Ascending aorta (tissue), 2 donors: ENCODE measurements around the gene SUPT6H. TPM values are rescaled to one million over a fixed set of nuclear protein-coding genes. Genes with fewer than 3 reads are reported as not detected.
"Not testable (repeated sequence)": the region's sequence is repeated elsewhere in the genome, so short reads cannot be mapped to it uniquely, and the experiment has no call there.

Source experiments
- DNase-seq, 2 donors: peaks; one replicate each; pipeline ENCODE4 v3.0.0-alpha.2; 2019; ENCODE audit warnings: low spot score in 2 of 2
- H3K27ac ChIP-seq, 2 donors: fragments of 200-600 bp; sonication (generic); one replicate each; pipeline ENCODE4 v1.5.1; 2016 to 2017; ENCODE audit warnings: mild to moderate bottlenecking in 1 of 2
- H3K27me3 ChIP-seq: fragments of 200-600 bp; sonication (generic); one replicate; pipeline ENCODE4 v1.5.1; 2017
- H3K36me3 ChIP-seq, 2 donors: fragments of 200-600 bp; sonication (generic); one replicate each; pipeline ENCODE4 v1.5.1; 2016
- H3K4me1 ChIP-seq, 2 donors: fragments of 200-600 bp; sonication (generic); one replicate each; pipeline ENCODE4 v1.5.1; 2016 to 2017; ENCODE audit warnings: mild to moderate bottlenecking in 1 of 2
- H3K4me3 ChIP-seq, 2 donors: fragments of 200-600 bp; sonication (generic); one replicate each; pipeline ENCODE4 v1.5.1; 2016 to 2017; ENCODE audit warnings: mild to moderate bottlenecking in 1 of 2
- H3K9me3 ChIP-seq, 2 donors: fragments of 200-600 bp; sonication (generic); one replicate each; pipeline ENCODE4 v1.5.1; 2016
- intact Hi-C: fragments of 100-400 bp; cut with DNase I; formaldehyde crosslinking; loops from one replicate; pipeline ENCODE4 v1.15.1; 2023
- total RNA-seq: library from RNA; depleted of rRNA; stranded (reverse); fragments of >200 nt; gene quantifications from one replicate; pipeline ENCODE4 v1.1.0, GENCODE V29; 2016
- TF ChIP-seq, protein P1 (sequence below), 3 experiments: fragments of 200-600 bp in 2 of 3; fragments of 450-650 bp in 1 of 3; sonication (generic) in 2 of 3; IDR thresholded peaks; one replicate each; pipeline ENCODE4 v1.5.1; 2016 to 2019; ENCODE audit warnings: antibody characterized with exemption in 3 of 3, mild to moderate bottlenecking in 1 of 3, moderate library complexity in 1 of 3

SUPT6H gene
- total RNA-seq, 1 donor from 2014 or later: 43.7 TPM

DNA sequence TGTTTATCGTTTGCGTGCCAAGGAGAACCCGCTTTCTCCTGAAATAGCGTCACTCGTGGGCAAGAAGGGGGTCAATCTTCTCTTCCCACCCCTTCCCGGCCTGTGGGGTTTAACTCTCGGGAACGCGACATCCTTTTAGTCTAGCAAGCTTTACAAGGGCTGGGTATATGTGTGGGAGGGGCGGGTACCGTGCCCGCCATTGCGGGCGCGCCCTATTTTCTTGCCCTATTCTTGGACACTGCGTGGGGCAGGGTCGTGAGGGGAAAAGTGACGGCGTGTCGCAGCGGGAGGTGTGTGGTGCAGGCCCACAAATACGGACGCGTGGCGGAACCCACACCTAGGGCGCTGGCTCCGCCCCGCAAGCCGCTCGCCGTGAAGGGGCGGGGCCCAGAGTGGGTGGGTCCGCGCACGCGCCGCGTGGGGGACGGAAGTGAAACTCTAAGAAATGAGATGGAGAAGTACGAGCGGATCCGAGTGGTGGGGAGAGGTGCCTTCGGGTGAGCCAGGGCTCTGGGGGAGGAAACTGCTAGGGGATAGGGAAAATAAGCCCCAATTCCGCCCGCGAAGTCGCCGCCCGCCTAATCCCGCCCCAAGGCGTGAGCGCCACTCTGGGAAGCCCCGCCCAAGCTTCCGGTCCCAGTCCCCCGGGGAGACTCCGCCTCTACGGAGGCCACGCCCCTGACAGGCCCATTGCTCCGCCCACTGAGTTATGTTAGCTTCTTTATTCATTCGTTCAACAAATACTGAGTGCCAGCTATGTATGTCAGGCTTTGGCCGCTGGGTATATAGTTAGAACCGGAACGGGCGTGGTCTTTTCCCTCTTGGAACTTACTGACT is 66.6 kb downstream of the SUPT6H start, which contains the start of gene NEK8:
Gene NEK8 (plus strand): TSS at position 425 of the 837 bp plus-strand sequence. CDS start 26 bp downstream, at position 451.
- intact Hi-C loops: loop anchor here (1.0 to 10.0 kb wide), 5 partner anchors 15 to 386 kb away; partner anchors contain the start of gene FLOT2
- Histone ChIP-seq H3K36me3 (peaks cover 9 to 13% of the 10 kb centered on the region in 2 donors), H3K4me3 (peak within 1 kb of the TSS; percentile 53 to 83), H3K27me3 (no peaks in the 10 kb centered on the region), H3K4me1 (peaks cover 13 to 15% of the 10 kb centered on the region in 2 donors), H3K9me3 (no peaks in the 10 kb centered on the region), H3K27ac (peak within 1 kb of the TSS; percentile 93 to 95)
- TF ChIP-seq, protein P1, sequence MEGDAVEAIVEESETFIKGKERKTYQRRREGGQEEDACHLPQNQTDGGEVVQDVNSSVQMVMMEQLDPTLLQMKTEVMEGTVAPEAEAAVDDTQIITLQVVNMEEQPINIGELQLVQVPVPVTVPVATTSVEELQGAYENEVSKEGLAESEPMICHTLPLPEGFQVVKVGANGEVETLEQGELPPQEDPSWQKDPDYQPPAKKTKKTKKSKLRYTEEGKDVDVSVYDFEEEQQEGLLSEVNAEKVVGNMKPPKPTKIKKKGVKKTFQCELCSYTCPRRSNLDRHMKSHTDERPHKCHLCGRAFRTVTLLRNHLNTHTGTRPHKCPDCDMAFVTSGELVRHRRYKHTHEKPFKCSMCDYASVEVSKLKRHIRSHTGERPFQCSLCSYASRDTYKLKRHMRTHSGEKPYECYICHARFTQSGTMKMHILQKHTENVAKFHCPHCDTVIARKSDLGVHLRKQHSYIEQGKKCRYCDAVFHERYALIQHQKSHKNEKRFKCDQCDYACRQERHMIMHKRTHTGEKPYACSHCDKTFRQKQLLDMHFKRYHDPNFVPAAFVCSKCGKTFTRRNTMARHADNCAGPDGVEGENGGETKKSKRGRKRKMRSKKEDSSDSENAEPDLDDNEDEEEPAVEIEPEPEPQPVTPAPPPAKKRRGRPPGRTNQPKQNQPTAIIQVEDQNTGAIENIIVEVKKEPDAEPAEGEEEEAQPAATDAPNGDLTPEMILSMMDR (IDR thresholded peaks at IDR 0.05): no peak
- peak; percentile 88 to 99 for DNase-seq

DNA sequence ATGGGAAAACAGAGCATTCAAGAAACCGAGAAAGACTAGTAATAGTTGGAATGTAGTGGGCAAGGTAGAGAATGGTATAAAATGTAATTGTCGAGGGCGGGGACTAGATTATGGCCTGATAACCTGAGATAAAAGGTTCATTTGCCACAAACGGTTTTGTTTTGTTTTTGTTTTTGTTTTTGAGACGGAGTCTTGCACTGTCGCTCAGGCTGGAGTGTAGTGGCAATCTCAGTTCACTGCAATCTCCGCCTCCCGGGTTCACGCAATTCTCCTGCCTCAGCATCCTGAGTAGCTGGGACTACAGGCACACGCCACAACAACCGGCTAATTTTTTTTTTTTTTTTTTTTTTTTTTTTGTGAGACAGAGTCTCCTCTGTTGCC is 67.9 kb downstream of the SUPT6H start:
- peak overlapping the region in 1 of 2 donors; percentile 95 for H3K27ac ChIP-seq
- peaks cover 13 to 15% of the 10 kb centered on the region in 2 donors for H3K4me1 ChIP-seq
- intact Hi-C loops: loop anchor here (5.0 to 10.0 kb wide), 3 partner anchors 32 to 385 kb away; partner anchors contain the start of gene FLOT2
- no peaks in the 10 kb centered on the region for H3K36me3 ChIP-seq
- H3K9me3 ChIP-seq: no peaks in the 10 kb centered on the region
- no peaks in the 10 kb centered on the region for H3K27me3 ChIP-seq
- TF ChIP-seq, protein P1 (IDR thresholded peaks at IDR 0.05): no peak
- no peak overlapping the region for H3K4me3 ChIP-seq
- no peak for DNase-seq

DNA sequence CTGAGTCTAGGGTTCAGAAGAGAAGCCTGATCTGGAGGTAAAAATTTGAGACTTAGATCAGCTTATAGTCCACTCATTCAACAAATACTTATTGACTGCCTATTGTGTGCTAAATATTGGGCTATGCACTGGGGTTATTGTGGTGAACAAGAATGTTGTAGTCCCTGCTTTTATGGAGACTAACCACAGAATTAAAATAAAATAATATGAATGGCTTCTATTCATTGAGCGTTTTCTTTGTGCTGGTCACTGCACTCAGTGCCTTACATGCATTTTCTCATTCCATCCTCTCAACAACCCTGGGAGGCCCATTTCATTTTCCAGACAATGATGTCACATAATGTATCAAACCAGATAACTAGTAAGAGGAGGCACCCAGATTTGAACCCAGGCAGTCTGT is 71.3 kb downstream of the SUPT6H start:
- DNase-seq: no peak
- Histone ChIP-seq H3K4me3 (no peak overlapping the region), H3K27ac (no peak overlapping the region), H3K27me3 (no peaks in the 10 kb centered on the region), H3K36me3 (no peaks in the 10 kb centered on the region), H3K4me1 (no peaks in the 10 kb centered on the region), H3K9me3 (no peaks in the 10 kb centered on the region)
- TF ChIP-seq, protein P1 (IDR thresholded peaks at IDR 0.05): no peak
- intact Hi-C loops: no loop called here

DNA sequence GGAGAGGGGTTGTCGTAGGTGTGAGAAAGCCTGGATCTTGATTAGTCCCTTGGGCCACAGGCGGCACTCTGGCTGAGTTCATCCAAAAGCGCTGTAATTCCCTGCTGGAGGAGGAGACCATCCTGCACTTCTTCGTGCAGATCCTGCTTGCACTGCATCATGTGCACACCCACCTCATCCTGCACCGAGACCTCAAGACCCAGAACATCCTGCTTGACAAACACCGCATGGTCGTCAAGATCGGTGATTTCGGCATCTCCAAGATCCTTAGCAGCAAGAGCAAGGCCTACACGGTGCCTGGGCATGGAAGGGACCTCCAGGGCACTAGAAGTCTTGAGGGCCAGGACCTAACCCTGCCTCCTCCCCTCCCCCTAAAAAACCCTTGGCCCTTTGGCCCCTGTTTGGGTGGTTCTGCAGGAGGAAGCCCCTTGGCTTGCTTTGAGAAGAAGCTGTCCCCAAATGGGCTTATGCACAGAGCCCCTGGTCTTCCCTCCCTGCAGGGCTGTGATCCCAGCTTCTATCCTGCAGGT is 72.8 kb downstream of the SUPT6H start:
- H3K4me1 ChIP-seq: no peaks in the 10 kb centered on the region
- no peaks in the 10 kb centered on the region for H3K36me3 ChIP-seq
- no peak overlapping the region for H3K27ac ChIP-seq
- intact Hi-C loops: no loop called here
- H3K9me3 ChIP-seq: no peaks in the 10 kb centered on the region
- H3K27me3 ChIP-seq: no peaks in the 10 kb centered on the region
- H3K4me3 ChIP-seq: no peak overlapping the region
- TF ChIP-seq, protein P1 (IDR thresholded peaks at IDR 0.05): no peak
- DNase-seq: no peak

DNA sequence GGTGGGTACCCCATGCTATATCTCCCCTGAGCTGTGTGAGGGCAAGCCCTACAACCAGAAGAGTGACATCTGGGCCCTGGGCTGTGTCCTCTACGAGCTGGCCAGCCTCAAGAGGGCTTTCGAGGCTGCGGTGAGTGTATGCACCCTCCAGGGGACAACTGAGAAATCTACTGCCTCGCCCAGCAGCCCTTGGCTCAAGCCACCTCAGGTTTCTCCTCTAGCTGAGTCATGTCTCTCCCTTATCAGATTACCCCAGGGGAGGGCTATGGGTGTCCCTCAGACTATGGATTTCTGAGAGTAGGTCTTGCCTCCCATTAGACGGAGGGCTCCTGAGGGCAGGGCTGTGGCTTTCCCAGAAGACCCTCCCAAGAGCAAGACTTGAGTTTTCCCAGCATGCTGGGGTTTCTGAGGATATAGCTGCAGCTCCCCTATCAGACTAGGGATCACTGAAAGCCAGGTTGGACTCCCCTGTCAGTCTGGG is 73.3 kb downstream of the SUPT6H start:
- no peaks in the 10 kb centered on the region for H3K27me3 ChIP-seq
- H3K36me3 ChIP-seq: no peaks in the 10 kb centered on the region
- no peak for DNase-seq
- H3K27ac ChIP-seq: no peak overlapping the region
- intact Hi-C loops: no loop called here
- H3K4me3 ChIP-seq: no peak overlapping the region
- TF ChIP-seq, protein P1 (IDR thresholded peaks at IDR 0.05): no peak
- no peaks in the 10 kb centered on the region for H3K9me3 ChIP-seq
- no peaks in the 10 kb centered on the region for H3K4me1 ChIP-seq

DNA sequence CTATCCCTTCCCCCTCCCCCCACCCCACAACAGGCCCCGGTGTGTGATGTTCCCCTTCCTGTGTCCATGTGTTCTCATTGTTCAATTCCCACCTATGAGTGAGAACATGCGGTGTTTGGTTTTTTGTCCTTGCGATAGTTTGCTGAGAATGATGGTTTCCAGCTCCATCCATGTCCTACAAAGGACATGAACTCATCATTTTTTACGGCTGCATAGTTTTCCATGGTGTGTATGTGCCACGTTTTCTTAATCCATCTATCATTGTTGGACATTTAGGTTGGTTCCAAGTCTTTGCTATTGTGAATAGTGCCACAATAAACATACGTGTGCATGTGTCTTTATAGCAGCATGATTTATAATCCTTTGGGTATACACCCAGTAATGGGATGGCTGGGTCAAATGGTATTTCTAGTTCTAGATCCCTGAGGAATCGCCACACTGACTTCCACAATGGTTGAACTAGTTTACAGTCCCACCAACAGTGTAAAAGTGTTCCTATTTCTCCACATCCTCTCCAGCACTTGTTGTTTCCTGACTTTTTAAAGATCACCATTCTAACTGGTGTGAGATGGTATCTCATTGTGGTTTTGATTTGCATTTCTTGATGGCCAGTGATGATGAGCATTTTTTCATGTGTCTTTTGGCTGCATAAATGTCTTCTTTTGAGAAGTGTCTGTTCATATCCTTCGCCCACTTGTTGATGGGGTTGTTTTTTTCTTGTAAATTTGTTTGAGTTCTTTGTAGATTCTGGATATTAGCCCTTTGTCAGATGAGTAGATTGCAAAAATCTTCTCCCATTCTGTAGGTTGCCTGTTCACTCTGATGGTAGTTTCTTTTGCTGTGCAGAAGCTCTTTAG is 74.1 kb downstream of the SUPT6H start:
- H3K36me3 ChIP-seq, DNase-seq, H3K4me3 ChIP-seq, intact Hi-C loops, H3K9me3 ChIP-seq, H3K27ac ChIP-seq, H3K4me1 ChIP-seq, H3K27me3 ChIP-seq: not testable (repeated sequence)
